GM03348 (cell line): ENCODE measurements around the gene TMEM9.

ENCODE experiments used
- DNase-seq: peaks from one replicate; pipeline ENCODE4 v3.0.0; 2012; ENCODE audit warnings: low spot score

TMEM9 gene

GRCh38 chr1:201154389-201155165 lies at the start of gene TMEM9:
Gene TMEM9 (minus strand): TSS chr1:201154474. CDS start chr1:201153923, 551 bp downstream.
- peak; percentile 98 for DNase-seq

GRCh38 chr1:201198598-201198997 lies 44.3 kb upstream of the TMEM9 start:
- DNase-seq: no peak

DNA sequence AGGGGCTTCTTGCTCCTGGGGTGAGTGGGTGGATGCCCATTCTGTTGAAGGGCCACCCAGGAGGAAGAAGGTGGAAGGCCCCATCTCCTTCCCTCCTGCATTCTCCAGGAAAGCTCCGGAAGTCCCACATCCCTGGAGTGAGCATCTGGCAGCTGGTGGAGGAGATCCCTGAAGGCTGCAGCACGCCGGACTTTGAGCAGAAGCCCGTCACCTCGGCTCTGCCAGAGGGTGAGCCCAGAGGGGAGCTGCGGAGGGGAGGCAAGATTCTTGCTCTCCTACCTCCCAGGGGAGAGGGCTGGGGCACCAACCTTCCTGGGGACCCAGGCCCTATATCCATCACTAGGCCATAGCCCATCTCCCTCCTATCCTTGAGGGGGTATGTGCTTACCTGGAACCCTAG lies 39.8 kb upstream of the TMEM9 start:
- no peak for DNase-seq

DNA sequence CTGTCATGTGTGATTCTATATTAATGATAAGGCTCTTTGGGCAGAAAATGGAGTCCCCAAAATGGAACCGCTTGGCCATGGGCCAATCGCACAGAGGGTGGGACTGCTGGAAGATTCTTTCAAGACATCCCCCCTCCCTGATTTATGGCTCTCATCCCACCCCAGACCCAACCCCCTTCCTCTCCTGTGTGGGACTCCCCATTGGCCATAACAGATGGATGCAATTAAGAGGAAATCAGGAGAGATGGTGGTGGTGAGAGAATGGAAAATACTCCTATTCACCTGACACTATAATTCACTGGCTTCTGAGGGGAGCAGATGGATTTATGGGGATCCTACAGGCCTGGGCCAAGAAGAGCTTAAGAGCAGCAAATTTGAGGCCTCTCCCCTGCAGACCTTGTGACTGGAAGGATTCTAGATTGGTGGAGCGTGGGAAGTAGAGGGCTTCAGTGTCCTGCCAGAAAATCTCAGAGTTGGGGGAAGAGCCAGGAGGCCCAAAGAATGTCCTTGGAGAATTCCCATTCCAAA lies 38.1 kb upstream of the TMEM9 start:
- DNase-seq: peak; percentile 39

DNA sequence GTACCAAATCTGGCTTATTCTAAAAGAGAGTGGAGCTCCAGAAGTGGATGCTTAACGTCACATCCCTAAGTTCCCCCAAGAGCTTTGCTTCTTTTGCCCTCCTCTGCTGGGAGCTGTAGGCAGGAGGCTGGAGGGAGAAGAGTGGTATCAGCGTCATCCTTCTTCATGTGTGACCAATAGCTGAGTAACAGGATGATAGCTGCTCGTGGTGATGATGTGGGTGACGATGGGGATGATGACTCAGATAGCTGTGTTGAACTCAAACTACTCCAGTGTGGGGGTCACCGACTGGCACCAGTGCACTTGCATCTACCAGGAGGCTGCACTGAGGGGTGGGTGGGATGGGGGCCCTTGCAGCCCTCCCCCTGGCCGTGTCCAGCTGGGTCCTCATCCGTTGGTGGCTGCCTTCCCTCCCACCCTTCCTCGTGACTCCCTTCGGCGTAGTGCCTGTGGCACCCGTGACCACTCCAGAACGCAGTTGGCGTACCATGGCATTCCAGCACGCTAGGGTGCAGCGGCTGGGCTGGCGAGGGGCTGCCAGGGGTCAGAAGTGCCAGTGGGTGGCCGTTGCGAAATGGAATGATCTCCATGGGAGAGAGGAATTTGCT lies 37.5 kb upstream of the TMEM9 start:
- peak; percentile 79 for DNase-seq

GRCh38 chr1:201190624-201191051 lies 36.4 kb upstream of the TMEM9 start, which contains the start of gene IGFN1:
Gene IGFN1 (plus strand): TSS chr1:201190824. CDS start chr1:201193294, 2,470 bp downstream.
- no peak for DNase-seq

GRCh38 chr1:201190005-201190404 lies 35.7 kb upstream of the TMEM9 start:
- DNase-seq: no peak

DNA sequence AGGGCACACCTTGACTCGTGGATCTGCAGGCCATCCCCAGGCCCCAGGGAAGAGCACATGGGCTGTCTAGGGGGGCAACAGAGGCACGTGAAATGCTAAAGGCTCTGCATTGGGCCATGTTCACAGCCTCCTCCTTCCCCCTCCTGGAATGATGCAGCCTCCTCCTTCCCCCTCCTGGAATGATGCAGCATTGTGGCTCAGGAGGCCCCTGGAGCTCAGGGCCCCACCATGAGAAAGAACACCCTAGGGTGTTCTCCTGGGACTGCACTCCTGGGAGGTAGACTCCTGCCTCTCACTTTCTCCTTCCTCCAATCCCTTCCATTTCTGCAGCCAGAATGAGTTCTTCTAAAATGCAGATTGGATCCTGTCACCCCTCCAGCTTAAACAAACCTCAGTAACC lies 34.8 kb upstream of the TMEM9 start:
- no peak for DNase-seq

DNA sequence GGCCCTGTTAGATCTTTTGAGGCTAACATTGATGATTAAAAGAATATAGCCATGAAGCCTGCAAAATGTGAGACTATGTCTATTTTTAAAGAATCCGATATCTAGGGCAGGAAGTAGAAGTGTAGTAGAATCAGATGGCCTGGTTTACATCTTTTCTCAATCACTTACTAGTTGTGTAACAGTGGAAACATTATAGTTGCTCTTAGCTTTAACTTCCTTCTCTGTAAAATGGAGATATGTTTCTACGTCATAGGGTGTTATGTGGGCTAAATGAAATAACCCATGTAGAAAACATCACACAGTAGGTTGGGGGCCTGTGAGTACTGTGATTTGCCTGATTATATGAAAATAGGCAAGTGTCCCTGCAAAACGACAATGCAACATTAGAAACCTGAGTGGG lies 31.9 kb upstream of the TMEM9 start:
- no peak for DNase-seq

GRCh38 chr1:201185527-201186128 lies 31.4 kb upstream of the TMEM9 start:
- no peak for DNase-seq

DNA sequence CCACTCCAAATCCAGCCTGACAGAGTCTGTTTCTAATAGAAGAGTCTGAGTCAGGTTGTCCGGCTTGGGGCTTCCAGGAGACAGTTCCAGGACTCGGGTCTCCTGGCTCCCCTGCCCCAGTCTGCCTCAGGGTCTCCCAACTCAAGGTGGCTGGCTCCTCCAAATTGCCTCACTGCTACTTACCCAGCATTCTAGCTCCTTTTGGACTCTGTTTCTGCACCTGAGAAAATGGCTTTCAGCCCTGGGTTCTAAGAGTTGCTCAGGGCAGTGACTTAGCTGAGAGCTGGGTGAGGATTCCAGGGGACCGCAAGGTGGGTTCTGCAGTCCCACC lies 30.8 kb upstream of the TMEM9 start:
- DNase-seq: no peak

DNA sequence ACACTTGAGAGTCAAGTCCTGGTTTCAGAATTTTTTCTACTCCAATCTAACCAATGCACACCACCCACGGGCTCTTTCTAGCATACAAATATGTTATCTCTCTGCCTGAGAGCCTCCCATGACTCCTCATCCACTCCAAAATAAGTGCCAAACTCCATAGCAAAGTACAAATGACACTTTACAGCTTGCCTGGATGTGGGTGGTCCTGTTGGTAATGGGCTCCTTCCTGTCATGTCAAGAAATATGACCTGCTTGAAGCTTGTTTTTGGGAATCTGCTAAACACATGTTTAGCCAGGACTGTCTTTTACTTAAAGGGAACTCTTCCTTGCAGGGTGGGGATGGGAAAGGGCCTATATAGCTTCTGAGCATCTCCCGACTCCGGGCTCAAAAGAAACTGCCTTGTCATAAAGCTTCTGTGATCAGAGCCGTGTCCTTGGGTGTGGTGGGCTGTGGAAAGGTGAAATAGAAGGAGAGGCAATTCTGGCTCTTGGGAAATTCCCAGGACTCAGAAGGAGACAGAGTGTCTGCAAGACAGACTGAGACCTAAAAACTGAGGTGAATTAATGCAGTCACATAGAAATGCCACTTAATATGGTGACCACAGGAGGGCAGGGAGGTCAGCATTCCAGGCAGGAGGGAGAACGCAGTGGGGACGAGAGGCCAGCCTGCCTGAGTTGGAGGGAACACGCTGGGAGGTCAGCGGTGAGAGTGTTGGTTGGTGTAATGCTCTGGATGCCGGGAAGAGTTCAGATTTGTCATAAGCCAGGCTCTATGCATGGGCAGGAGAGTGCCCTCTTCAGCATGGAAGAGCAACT lies 30.2 kb upstream of the TMEM9 start:
- DNase-seq: peak; percentile 89

DNA sequence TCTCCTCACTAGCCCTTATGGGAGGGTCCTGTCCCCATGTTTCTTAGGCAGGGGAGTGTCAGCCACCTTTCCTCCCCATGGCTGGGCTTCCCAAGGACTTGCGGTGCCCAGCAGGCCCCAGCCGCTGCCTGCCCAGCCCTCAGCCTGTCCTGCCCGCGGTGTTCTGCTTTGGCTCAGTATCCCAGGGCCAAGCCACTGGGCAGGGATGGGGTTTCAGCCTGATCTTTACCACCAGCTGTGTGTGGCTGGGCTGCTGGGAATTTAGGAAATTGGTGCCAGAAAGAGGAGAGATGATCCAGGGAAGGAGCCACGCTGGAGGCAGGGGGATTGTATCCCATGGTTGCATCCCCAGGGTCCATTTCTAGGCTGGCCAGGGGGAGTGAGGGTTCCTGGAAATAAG lies 29.5 kb upstream of the TMEM9 start:
- no peak for DNase-seq

DNA sequence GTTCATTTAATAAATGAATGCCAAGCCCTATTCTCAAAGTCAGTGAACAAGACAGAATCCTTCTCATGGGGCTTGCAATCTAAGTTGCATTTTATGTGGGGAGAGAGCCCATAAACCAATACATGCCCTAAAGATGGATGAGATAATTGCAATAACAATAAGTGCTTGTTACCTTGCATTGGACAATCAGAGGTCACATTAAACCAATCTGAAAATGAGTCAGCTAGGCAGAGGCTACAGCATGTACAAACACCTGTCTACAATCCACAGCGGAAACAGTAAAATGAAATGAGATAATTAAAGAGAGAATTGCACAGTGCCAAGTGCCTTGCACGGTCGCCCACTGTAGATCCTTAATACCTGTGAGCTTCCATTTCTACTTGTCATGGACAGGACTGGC lies 28.9 kb upstream of the TMEM9 start:
- DNase-seq: no peak

- DNase-seq: no peak
These were observed 27.5 kb upstream of the TMEM9 start for GRCh38 chr1:201181726-201182125.

DNA sequence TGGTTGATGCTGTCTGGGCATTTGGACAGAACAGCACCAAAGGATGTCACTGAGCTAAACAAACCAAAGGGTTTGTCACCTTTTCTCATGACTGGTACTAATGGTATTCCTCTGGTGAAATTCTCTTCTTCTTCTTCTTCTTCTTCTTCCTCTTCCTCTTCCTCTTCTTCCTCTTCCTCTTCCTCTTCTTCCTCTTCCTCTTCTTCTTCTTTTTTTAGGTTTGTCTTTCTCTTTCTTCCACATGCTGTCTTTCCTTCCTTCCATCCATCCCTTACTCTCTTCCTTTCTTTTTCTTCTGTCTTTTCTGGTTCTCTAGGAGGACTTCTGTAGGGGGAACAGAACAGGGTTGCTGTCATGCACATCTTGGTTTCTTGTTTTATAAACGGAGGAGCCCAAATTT lies 27.0 kb upstream of the TMEM9 start:
- DNase-seq: no peak

DNA sequence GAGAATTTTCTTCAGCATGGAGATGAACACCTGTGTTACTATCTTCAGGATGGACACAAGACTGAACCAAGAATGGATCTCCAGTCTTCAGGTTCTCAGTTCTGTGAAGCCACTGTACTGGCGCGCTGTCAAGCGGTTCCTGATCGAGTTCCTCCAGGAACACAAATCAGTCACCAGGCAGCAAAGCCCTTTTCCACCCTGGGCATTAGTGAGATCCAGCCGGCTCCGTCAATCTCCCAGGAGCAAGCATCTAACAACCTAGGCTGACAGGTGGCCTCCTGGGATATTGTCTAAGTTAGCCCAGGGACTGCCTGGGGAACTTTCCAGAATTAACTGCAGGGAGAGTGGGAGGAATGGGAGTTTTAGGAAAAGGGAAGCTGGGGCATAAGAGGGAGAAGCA lies 26.6 kb upstream of the TMEM9 start:
- DNase-seq: no peak

GRCh38 chr1:201180141-201180540 lies 25.9 kb upstream of the TMEM9 start:
- no peak for DNase-seq

- no peak for DNase-seq
These were observed 24.4 kb upstream of the TMEM9 start for GRCh38 chr1:201178718-201179117.

- peak; percentile 39 for DNase-seq
These were observed 22.7 kb upstream of the TMEM9 start for GRCh38 chr1:201176940-201177339.

DNA sequence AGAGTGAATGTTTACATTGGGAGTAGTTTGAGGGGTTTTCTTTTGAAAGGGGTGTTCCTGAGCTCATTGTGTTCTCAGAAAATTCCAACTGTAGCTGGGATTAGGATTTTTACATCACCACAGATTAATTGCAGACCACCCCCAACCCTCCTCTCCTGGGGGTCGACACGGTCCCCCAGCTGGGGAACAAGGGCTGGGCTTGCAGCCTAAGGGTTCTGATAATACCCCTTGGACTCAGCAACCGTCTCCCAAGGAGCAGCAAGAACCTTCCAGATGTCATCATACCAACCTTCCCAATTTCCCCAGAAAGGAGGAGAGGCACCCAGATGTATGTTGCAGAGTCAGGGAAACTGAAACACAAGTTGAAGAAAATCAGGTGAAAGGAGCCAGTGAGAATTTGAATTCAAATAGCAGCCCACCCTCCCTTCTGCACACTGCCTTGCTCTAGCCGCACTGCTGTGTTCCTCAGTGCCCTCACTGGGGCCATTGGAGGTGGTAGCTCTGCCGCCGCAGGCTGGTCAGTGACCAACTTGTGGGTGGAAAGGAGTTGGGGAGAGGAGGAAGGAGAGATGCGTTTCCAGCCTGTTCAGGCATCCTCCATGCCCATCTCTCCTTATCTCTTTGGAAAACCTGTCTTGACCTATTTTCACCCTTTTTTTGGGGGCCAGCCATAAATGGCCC lies 21.7 kb upstream of the TMEM9 start:
- DNase-seq: no peak

DNA sequence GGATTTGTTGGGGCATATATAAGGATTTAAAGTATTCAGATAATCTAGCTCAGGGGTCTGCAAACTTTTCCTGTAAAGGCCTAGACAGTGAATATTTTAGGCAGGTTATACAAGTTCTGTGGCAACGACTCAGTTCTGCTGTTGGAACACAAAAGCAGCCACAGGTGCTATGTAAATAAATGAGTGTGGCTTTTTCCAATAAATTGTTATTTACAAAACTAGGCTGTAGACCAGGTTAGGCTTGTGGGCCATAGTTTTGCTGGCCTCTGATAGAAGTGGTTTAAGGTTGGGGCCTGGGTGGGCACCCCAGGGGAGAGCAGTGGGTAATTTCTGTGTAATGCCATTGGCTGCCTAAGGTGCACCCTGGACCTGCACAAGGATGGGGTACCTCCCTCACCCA lies 19.5 kb upstream of the TMEM9 start:
- DNase-seq: no peak
